RWPE1 (cell line): ENCODE results near the gene NFYC.
"Not testable (repeated sequence)": the region's sequence is repeated elsewhere in the genome, so short reads cannot be mapped to it uniquely, and the experiment has no call there.

Experiments used
- CTCF ChIA-PET: fragments of 350-600 bp; sonication (Branson Sonifier 250); formaldehyde crosslinking; extraction: SDS; loops from one replicate; lab custom pipeline; 2021; lab: Yijun Ruan, JAX
- POLR2A ChIA-PET: fragments of 400-600 bp; formaldehyde crosslinking; extraction: SDS; loops from one replicate; lab custom pipeline; 2020; ENCODE audit warnings: antibody characterized with exemption; ENCODE audit not compliant: low non-redundant PET; lab: Yijun Ruan, JAX
- DNase-seq: peaks from one replicate; pipeline ENCODE4 v3.0.0; 2012; ENCODE audit warnings: low spot score
- H3K27ac ChIP-seq: fragments of 450-650 bp; 2 replicates; pipeline ENCODE4 v1.5.1; 2017
- TF ChIP-seq, protein P1 (sequence below): fragments of 450-650 bp; conservative IDR thresholded peaks from 2 replicates; pipeline ENCODE4 v1.5.1; 2017; ENCODE audit warnings: low read depth, mild to moderate bottlenecking

NFYC gene

DNA sequence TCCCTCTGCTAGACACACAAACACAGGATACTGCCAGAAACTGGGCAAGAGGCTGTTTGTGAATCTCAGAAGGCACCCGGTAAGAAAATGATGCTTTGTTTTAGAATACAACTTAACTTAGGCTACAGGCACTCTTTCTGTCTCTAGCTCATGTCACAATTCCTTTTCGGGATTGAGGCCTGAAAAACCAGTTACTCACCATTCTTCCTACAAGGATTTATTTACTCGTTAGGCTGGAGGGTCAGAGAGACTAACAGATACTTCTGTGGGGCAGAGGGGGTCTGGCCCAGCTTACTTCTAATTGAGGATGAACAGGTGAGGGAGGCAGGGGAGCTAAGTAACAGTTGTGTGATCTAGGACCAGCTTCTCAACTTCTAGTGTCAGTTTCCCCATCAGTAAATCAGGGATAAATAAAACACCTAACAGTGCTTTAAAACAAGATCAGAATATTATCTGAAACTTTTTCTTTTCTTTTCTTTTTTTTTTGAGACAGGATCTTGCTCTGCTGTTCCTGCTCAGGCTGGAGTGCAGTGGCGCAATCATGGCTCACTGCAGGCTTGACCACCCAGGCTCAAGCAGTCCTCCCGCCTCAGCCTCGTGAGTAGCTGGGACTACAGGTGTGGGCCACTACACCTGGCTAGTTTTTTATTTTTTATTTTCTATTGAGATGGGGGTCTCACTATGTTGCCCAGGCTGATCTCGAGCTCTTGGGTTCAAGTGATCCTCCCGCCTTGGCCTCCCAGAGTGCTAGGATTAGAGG is 31.9 kb downstream of the NFYC start:
- TF ChIP-seq, protein P1, sequence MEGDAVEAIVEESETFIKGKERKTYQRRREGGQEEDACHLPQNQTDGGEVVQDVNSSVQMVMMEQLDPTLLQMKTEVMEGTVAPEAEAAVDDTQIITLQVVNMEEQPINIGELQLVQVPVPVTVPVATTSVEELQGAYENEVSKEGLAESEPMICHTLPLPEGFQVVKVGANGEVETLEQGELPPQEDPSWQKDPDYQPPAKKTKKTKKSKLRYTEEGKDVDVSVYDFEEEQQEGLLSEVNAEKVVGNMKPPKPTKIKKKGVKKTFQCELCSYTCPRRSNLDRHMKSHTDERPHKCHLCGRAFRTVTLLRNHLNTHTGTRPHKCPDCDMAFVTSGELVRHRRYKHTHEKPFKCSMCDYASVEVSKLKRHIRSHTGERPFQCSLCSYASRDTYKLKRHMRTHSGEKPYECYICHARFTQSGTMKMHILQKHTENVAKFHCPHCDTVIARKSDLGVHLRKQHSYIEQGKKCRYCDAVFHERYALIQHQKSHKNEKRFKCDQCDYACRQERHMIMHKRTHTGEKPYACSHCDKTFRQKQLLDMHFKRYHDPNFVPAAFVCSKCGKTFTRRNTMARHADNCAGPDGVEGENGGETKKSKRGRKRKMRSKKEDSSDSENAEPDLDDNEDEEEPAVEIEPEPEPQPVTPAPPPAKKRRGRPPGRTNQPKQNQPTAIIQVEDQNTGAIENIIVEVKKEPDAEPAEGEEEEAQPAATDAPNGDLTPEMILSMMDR = no peak
- POLR2A ChIA-PET = no interaction called here
- CTCF ChIA-PET = no interaction called here

DNA sequence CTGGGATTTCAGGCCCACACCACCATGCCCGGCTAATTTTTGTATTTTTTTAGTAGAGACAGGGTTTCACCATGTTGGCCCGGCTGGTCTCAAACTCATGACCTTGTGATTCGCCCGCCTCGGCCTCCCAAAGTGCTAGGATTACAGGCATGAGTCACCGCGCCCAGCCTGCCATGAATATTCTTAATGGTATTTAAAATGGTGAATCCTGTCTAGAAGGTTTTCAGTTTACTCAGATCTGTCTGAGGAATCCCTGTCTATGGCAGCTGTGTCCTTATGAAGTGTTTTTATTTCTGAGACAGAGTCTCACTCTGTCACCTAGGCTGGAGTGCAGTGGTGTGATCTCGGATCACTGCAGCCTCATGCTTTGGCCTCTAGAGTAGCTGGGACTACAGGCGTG is 36.2 kb downstream of the NFYC start:
- CTCF ChIA-PET, DNase-seq: not testable (repeated sequence)
- peak overlapping the region; percentile 57 for H3K27ac ChIP-seq
- POLR2A ChIA-PET = interaction anchor here (1.1 kb wide), 1 partner anchor 36 kb away, joined by 3 read pairs; the partner anchor contains the start of gene NFYC

More for the DNA sequence above, 31.9 kb downstream of the NFYC start:
- H3K27ac ChIP-seq = no peak overlapping the region
- DNase-seq = no peak

GRCh38 chr1:40729316-40729862 is 37.9 kb downstream of the NFYC start:
- CTCF ChIA-PET, POLR2A ChIA-PET, DNase-seq, H3K27ac ChIP-seq: not testable (repeated sequence)

- ChIA-PET CTCF (interaction anchor here (0.6 kb wide), 1 partner anchor 475 kb away, joined by 4 read pairs; the partner anchor contains the start of gene ZMPSTE24), POLR2A (no interaction called here)
These were observed 41.3 kb downstream of the NFYC start for GRCh38 chr1:40732756-40733301.

GRCh38 chr1:40734882-40735628 is 43.6 kb downstream of the NFYC start:
- POLR2A ChIA-PET = no interaction called here
- H3K27ac ChIP-seq = no peak overlapping the region
- CTCF ChIA-PET = no interaction called here
- no peak for DNase-seq
- TF ChIP-seq, protein P1 = no peak

More at GRCh38 chr1:40732756-40733301, 41.3 kb downstream of the NFYC start:
- TF ChIP-seq, protein P1 = no peak
- DNase-seq = no peak
- H3K27ac ChIP-seq = no peak overlapping the region; the same call in 1 of the 2 replicates

DNA sequence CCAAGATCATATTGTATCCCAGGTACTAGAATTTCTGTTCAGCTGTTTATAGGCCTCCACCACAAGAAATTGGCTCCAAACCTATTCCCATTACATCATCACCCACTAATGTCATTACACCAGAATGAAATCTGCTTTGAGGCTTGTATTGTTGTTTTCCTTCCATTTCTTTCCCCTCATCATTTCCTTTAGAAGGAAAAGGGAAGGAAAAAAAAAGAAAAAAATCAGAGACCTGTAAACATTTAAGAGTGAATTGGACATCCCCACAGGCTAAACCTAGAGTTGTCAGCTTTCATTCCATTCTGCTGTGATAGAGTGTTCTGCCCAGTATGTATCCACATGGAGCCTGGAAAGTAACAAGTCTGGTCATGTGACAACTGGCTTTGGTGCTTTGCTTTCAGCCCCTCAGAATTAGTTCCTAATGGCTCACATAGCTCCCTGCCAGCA is 44.6 kb downstream of the NFYC start:
- CTCF ChIA-PET = interaction anchor here (0.7 to 1.1 kb wide), 2 partner anchors 29 to 40 kb away, joined by 5 to 9 read pairs; no protein-coding TSS in a partner anchor
- POLR2A ChIA-PET = no interaction called here
- H3K27ac ChIP-seq = no peak overlapping the region
- peak; percentile 22 for DNase-seq
- TF ChIP-seq, protein P1 = no peak

GRCh38 chr1:40738831-40739230 is 47.3 kb downstream of the NFYC start:
- no peak overlapping the region for H3K27ac ChIP-seq
- ChIA-PET POLR2A (no interaction called here), CTCF (no interaction called here)

More at GRCh38 chr1:40738831-40739230, 47.3 kb downstream of the NFYC start:
- no peak for DNase-seq
- TF ChIP-seq, protein P1 = no peak
